ENCODE measurements around the gene IGSF6.
"Not testable (repeated sequence)": the region's sequence is repeated elsewhere in the genome, so short reads cannot be mapped to it uniquely, and the experiment has no call there.

IGSF6 gene, protein sequence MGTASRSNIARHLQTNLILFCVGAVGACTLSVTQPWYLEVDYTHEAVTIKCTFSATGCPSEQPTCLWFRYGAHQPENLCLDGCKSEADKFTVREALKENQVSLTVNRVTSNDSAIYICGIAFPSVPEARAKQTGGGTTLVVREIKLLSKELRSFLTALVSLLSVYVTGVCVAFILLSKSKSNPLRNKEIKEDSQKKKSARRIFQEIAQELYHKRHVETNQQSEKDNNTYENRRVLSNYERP

DNA sequence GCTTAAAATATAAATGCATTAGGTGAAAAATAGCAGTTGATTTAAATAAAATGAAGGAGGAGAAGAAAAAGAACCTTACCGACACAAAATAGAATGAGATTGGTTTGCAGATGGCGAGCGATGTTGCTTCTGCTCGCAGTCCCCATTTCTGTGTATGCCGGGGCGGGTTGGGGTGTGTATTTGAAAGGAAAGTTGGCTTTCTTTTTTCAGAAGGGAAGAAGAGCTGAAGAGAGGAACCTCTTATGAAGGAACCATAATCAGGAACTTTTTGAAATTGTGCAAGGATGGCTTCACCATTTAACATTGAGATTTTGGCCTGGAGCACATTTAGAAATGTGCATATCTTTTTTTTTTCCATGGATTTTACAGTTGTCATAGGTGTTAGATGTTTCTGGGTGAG is at the start of gene IGSF6:
Gene IGSF6, minus strand, starts transcription at position 156 of the 400 bp plus-strand sequence. Its CDS starts 10 bp downstream, at position 146.
- no peak for DNase-seq

DNA sequence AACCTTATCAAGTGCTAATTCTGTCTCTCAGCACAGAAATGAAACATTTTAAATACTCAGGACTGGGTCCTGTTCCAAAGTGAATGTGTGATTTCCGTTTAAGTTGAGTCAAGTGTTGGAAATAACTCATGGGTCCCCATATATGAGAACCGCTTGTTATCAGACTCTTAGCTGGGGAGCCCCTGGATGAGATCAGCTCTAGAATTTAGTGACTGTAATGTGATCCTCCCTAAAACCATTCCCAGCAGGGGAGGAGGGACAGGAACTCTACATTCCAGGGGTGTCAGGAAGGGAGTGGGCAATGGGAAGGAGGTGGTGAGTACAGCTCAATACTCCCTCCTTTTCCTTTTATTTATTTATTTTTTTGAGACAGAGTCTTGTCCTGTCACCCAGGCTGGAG is 48.9 kb upstream of the IGSF6 start:
- no peak for DNase-seq

DNA sequence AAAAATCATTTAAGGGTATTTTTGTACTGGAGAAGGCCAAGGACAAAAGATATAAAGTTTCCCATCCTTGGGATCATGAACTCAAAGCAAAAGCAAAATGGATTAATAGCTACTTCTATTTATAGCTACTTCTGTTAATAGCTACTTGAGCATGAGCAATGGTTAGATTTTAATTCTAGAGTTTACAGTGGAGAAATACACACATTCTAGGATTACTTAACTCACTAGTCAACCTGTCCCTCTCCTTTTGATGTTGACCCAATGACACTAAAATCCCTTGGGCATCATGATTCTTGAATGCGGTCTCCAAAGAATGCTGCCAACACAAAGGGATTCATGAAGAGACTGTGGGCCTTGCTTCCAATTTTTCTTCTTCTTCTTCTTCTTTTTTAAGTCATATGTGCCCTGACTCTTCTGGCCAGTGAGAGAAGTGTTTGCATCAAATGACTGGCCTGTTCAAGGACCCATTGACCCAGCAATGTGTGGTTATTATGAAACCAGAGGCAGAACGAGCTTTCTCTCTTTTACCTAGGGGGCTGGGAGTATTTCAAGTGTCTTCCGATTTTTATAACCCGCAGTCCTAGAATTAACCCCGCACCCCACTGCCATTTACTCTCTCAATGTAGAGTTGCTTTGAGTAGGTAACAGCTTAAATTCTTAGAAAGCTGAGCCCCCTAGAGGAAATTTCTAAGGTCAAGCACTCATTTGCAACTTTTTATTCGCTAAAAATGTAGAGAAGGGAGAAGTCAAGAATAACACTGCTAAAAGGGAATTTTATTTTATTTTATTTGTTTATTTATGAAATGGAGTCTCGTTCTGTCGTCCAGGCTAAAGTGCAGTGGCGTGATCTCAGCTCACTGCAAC is 46.0 kb upstream of the IGSF6 start:
- no peak for DNase-seq

DNA sequence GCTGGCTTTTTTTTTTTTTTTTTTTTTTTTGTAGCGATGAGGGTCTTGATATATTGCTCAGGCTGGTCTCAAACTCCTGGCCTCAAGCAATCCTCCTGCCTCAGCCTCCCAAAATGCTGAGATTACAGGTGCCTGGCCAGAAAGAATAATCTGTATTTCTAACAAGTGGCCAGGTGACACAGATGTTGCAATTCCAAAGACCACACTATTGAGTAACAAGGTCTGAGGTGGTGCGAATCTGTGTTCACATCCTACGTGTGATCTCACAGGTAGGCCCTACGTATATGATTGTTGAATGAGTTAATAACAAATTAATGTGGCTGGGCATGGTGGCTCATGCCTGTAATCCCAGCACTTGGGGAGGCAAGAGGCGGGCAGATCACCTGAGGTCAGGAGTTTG is 44.6 kb upstream of the IGSF6 start:
- no peak for DNase-seq

DNA sequence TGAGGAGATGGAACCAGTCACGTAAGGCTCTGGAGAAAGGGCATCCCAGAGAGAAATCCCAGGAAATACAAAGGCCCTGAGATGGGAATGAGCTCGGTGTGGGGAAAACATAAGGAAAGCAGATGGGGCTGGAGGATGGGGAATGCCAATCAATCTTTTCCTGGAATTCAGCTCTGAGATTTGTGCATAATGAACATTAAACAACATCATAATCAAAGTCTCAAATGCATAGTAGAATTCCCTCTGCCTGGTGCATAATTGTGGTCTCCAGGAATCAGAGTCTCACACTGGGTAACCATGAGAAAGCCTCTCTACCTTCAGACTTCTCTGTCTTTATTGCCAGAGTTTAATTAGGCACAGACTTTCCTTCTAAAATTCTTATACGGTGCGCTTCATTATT is 42.2 kb upstream of the IGSF6 start:
- DNase-seq = no peak

DNA sequence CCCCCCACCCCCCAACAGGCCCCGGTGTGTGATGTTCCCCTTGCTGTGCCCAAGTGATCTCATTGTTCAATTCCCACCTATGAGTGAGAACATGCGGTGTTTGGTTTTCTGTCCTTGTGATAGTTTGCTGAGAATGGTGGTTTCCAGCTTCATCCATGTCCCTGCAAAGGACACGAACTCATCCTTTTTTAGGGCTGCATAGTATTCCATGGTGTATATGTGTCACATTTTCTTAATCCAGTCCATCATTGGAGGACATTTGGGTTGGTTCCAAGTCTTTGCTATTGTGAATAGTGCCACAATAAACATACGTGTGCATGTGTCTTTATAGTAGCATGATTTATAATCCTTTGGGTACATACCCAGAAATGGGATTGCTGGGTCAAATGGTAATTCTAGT is 38.6 kb upstream of the IGSF6 start:
- DNase-seq = not testable (repeated sequence)

DNA sequence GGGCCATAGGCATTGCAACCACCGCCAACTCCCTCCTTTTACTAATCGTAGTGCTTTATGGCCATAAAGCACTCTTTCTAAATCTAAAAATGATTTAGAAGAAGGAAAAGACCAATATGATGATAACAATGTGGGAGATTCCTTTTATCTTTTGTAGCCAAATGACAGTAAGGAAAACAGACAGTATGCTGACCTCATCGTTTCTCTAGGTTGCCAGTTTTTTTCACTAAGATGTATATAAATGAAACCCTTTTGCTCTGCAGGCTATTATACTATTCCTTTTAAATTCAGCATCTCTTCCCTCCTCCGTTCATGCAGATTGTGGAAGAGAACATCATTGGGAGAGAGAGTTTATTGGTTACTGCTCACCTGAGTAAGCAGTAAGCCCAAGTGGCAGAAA is 36.7 kb upstream of the IGSF6 start:
- DNase-seq = no peak

DNA sequence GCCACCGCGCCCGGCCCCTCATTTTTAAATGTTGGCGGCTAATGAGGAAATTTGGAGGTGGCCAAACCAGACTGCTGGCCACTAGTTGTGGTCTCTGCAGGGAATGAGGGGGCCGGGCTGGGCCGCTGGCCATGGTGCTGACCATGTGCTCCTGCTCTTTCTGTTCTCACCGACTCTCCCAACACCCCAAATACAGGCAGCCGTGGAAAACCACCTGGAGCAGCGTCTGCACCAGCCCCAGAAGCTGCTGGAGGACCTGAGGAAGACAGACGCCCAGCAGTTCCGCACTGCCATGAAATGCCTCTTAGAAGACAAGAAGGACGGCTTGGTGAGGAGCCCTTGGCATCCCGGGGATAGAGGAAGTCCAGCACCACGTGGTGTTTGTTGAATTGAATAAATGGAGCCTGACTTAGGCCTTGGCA is 32.6 kb upstream of the IGSF6 start:
- DNase-seq = peak; percentile 30

DNA sequence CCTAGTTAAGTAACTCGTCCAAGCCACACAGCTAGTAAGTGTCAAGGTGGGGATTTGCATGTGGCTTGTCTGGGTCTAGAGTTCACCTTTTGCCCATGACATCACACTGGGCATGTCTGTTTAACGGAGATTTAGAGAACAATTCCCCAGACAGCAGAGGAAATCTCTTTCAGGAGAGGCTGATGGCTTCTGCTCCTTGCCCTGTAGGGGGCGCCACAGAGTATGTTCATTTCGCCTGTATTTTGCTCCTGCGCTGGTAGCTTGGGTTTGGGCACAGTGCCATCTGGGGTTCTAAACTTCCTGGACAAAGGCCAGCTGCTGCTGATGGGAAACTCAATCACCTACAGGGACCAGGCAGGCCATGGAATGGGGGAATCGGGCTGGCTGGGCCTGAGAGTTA is 31.8 kb upstream of the IGSF6 start:
- peak; percentile 55 for DNase-seq

DNA sequence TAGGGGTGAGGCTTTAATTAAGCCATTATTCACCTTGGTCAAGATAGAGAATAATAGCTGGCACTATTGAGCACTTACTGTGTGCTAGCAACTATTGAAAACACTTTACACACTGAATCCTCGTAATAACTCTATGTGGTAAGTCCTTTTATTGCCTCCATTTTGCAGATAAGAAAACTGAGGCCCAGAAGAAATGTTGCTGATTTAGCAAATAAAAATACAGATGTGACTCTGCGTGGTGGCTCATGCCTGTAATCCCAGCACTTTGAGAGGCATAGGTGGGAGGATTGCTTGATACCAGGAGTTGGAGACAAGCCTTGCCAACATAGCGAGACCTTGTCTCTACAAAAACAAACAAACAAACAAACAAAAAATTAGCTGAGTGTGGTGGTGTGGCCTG is 30.8 kb upstream of the IGSF6 start:
- DNase-seq = no peak

DNA sequence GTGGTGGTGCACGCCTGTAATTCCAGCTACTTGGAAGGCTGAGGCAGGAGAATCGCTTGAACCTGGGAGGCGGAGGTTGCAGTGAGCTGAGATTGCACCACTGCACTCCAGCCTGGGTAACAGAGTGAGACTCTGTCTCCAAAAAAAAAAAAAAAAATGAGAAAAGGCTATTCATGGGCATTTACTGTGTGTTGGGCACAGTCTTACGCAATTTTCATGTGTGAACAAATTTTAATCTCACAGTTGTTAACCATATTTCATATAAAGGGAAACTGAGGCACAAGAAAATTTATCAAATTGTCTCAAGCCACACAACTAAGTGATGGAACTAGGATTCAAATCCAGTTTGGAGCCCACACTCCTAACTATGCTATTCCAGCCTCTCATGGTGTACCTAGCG is 28.3 kb upstream of the IGSF6 start:
- not testable (repeated sequence) for DNase-seq

DNA sequence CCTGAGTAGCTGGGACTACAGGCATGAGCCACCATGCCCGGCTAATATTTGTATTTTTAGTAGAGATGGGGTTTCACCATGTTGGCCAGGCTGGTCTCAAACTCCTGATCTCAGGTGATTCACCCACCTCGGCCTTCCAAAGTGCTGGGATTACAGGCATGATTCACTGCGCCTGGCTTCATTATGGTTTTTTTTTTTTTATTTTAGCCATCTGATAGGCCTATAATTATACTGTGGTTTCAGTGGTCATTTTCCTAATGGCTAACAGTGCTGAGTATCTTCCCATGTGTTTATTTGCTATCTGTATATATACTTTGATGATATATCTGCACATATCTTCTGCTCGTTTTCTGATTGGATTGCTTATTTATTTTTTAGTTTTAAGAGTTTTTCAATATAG is 22.0 kb upstream of the IGSF6 start:
- DNase-seq = not testable (repeated sequence)

DNA sequence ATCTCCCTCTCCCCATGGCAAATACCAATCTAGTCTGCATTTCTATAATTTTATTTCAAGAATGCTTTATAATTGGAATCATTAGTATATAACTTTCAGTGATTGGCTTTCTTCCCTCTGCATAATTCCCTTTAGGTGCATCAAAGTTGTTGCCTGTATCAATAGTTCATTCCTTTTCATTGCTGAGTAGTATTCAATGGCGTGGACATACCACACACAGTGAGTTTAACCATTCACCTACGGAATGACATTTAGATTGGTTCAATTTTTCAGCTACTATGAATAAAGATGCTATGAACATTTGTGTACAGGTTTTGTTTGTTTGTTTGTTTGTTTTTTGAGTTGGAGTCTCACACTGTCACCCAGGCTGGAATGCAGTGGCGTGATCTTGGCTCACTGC is 21.1 kb upstream of the IGSF6 start:
- DNase-seq = no peak

DNA sequence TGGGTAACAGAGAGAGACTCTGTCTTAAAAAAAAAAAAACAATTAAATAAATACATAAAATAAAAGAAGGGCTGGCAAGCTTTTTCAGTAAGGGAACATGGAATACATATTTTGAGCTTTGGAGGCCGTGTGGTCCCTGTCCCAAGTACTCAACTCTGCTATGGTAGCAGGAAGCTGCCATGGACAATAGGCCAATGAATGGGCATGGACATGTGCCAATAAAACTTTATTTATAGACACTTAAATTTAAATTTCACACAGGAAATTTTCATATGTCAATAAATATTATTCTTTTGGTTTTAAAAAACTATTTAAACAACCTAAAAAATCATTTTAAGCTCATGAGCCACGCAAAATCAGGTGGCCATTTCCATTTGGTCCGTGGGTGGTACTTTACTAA is 15.2 kb upstream of the IGSF6 start:
- DNase-seq = no peak

DNA sequence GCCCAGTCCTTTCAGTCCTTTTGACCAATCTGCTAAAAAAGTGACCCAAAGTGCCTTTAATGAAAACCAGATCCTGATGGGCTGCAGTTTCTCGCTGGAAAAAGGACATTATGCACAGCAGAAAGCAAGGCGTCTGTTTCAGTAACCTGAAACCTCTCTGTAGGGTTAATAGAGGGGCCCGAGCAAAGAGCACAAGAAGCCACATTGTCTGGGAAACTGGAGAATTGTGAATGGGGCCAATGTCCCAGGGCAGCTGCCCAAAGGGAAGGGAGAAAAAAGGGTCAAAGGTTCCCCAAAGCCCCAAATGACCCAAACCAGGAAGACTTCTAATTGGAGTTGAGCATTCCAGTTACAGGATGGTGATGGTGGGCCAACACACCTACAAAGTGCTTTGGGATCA is 14.4 kb upstream of the IGSF6 start:
- DNase-seq = no peak

DNA sequence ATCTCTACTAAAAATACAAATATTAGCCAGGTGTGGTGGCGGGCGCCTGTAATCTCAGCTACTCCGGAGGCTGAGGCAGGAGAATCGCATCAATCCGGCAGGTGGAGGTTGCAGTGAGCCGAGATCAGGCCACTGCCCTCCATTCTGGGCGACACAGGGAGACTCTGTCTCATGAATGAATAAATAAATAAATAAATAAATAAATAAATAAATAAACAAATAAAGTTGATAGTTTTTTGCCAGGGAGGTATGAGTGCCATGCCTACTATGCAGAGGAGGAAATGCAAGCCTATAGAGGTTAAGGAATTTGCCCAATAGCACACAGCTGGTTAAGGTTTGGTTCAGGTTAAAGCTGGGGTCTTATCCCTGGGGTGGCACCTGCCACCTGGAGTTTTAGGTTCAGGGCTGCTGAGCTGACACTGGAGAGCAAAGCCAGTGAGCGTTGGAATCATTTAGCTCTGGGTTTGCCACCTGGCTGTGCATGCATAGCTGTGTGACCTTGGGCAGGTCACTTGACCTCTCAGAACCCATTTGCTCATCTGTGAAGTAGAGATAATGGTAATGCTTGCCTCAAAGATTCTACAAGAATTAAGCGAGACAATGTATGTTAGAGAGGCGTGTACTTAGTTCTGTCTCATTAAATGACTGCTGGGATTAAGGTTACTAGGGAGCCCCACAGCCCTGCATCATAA is 12.5 kb upstream of the IGSF6 start:
- no peak for DNase-seq

DNA sequence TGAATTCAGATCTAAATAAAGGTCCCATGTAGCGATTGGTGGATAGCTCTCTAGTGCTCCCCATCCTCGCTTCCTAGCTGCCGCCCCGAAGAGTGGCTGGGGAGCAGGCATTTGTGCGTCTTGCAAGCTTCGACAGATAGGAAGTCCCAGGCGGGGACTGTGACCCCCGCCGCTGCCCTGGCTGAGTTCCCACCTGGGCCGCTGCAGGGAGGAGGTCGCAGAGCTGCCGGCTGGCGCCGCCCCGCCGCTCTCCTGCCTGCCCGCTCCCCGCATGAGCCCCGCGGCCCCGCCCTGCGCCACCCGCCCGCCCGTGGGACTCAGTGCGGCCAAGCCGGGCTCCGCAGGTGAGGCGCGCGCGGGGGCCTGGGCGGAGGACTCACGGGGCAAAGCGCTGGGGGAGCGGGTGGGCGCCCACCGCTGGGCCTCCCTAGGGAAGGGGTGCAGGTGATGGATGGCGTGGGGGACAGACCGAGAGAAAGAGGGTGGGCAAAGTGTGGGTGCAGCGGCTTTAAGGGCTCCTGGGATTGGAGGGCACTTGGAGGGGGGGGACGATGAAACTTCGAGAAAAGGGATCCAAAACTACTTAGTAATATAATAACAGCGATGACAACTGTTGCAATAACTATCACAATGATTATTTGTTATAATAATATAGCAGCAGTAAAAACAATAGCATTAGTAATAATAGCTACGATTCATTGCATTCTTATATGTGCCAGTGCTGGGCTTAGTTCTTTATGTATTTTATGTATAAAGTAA is 11.7 kb upstream of the IGSF6 start, which contains the start of gene OTOA:
Gene OTOA, plus strand, starts transcription at position 80 of the 759 bp plus-strand sequence. CDS start 14,547 bp downstream, outside the sequence.
- DNase-seq = peak; percentile 50

DNA sequence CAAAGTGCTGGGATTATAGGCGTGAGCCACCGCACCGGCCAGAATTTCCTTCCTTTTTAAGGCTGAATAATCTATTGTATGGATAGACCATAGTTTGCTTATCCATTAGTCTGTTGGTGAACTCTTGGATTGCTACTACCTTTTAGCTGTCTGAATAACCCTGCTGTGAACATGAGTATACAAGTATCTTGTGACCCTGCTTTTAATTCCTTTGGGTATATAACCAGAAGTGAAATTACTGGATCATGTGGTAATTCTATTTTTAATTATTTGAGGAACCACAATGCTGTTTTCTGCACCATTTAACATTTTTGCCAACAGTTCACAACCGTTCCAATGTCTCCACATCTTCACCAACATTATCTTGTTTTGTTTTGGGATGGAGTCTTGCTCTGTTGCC is 6.7 kb upstream of the IGSF6 start:
- DNase-seq = no peak

DNA sequence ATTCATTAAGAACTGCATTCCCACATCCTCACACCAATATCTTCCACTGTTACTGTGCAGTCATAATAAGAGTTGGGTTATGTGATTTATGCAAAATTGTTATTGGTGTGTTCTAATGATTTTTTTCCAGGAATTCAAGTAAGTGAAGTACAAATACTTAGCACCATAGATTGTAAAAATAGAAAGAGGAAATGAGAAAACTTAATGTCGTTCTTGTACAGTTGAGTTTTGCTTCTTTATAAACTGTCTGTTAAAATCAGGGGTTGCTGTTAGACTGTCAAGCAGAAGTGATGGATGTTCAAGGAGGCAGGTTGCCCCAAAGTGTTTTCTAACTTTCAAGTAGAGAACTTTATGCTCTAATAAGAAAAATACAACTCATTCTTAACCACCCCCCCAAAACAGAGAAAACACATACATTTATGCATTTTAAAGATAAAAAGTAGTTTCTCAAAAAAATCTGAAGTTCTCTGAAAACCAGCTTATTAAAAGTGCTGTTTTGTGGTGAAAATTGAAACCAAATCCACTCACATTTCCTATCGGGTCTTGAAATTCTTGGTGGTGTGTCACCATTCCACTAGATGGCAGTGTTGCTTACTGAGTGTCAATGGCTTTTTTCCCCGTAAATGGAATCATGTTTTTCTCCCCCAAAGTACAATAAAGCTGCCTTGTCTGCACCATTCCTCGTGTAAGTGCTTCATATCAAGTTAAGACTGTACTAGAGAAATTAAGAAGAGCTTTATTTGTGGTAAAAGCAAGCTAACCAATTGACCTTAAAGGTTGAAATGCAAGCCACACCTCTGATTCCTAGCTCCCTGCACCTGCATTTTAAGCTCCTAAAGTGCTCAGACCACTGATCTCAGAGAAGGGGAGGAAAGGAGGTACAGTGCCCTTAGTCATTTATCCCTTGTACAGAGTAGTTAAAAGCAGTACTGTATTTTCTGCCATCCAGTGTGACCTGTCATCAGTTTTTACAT is 4.7 kb upstream of the IGSF6 start:
- peak; percentile 82 for DNase-seq

DNA sequence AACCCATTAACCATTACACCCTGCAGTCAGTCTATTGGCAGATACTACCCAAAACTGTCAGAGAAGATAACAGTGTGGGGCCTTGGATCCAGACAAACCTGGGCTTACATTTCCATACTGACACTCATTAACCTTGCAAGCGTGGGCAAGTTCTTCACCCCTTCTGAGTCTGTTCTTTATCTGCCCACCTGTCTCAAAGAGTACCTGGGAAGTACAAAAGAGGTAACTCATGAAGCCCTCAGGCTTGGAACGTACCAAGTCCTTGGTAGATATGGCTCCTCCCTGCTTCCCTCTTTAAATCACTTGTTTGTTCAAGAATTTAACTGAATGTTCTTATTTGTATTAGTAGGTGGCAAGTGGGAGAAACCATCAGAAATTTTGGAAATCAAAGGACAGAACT is 2.5 kb upstream of the IGSF6 start:
- no peak for DNase-seq

DNA sequence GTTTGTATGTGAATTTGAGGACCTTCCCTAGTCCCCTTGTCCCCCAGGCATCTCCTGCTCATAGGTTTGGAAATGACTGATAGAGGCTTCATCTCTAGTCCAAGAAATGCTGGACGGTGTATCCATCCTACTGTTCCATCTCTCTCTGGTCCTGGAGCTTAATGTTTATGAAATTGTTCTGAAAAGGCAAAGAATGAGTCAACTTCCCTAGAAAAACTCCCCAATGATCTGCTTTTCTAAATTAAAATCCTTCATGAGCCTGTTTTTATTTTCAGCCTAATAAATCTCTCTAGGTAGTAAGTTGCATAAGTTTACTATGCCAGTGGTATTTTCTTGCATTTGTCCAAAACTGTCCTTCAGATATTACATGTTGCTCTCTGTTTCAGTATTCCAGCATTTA is 2.1 kb upstream of the IGSF6 start:
- no peak for DNase-seq

DNA sequence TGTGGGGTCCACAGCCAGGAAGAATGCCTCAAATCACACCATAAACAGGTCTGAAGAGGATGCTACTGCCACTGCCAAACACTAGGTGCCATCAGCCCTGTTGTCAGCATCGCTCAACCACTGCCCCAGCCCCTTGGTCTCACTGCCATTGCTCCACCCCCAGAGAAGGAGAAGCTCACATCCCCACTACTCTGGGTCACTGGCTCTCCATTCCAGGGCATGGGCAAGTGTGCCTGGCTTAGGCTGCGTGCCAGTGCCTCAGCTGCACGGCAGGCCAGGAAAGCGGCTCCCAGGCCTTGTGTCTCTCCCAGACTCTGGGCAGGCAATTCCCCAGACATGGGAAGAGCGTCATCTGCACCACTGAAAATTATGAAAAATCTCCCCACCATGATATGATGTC is 1.2 kb upstream of the IGSF6 start:
- DNase-seq = no peak
